Measurements from ENCODE around the gene MRPL10. TPM values are rescaled to one million over a fixed set of nuclear protein-coding genes. Genes with fewer than 3 reads are reported as not detected.

MRPL10 gene
- total RNA-seq, 2 donors from 2014 or later: 25.8 to 34.8 TPM

GRCh38 chr17:47840742-47841487 is 9.6 kb upstream of the MRPL10 start, which contains the start of gene SCRN2:
Gene SCRN2 (minus strand): TSS chr17:47841273. CDS start chr17:47840843, 430 bp downstream.
- Histone ChIP-seq H3K27ac (peak within 1 kb of the TSS in 1 of 2 donors; percentile 39), H3K27me3 (replicated peaks; ENCODE audit: insufficient read depth) (no peaks in the 10 kb centered on the region), H3K9me3 (no peaks in the 10 kb centered on the region), H3K4me3 (peak within 1 kb of the TSS; percentile 96), H3K4me1 (ENCODE audit: control insufficient read depth in 1 of 2, low read depth in 2 of 2) (peaks cover 4 to 20% of the 10 kb centered on the region in 2 donors), H3K36me3 (no peaks in the 10 kb centered on the region)
- peak; percentile 98 for TF ChIP-seq CTCF (IDR thresholded peaks at IDR 0.05)
- ATAC-seq (ENCODE audit: insufficient number of reproducible peaks, low FRiP score, low read depth) (peak; percentile 56), DNase-seq (ENCODE audit: low spot score) (peak; percentile 49)

GRCh38 chr17:47840001-47840741 is 8.8 kb upstream of the MRPL10 start:
- Histone ChIP-seq H3K36me3 (no peaks in the 10 kb centered on the region), H3K4me1 (ENCODE audit: control insufficient read depth in 1 of 2, low read depth in 2 of 2) (peaks cover 4 to 20% of the 10 kb centered on the region in 2 donors), H3K4me3 (peak overlapping the region; percentile 96), H3K27ac (no peak overlapping the region), H3K27me3 (replicated peaks; ENCODE audit: insufficient read depth) (no peaks in the 10 kb centered on the region), H3K9me3 (no peaks in the 10 kb centered on the region)
- ATAC-seq (ENCODE audit: insufficient number of reproducible peaks, low FRiP score, low read depth): no peak
- no peak for DNase-seq (ENCODE audit: low spot score)
- no peak for TF ChIP-seq CTCF (IDR thresholded peaks at IDR 0.05)

GRCh38 chr17:47839071-47839470 is 7.7 kb upstream of the MRPL10 start:
- Histone ChIP-seq H3K4me1 (ENCODE audit: control insufficient read depth in 1 of 2, low read depth in 2 of 2) (peaks cover 4 to 20% of the 10 kb centered on the region in 2 donors), H3K9me3 (no peaks in the 10 kb centered on the region), H3K4me3 (no peak overlapping the region), H3K27ac (no peak overlapping the region), H3K36me3 (no peaks in the 10 kb centered on the region), H3K27me3 (replicated peaks; ENCODE audit: insufficient read depth) (no peaks in the 10 kb centered on the region)
- no peak for DNase-seq (ENCODE audit: low spot score)
- ATAC-seq (ENCODE audit: insufficient number of reproducible peaks, low FRiP score, low read depth): no peak
- no peak for TF ChIP-seq CTCF (IDR thresholded peaks at IDR 0.05)

- no peaks in the 10 kb centered on the region for H3K9me3 ChIP-seq
- no peak overlapping the region for H3K4me3 ChIP-seq
- H3K27me3 ChIP-seq (replicated peaks; ENCODE audit: insufficient read depth): no peaks in the 10 kb centered on the region
- no peak for TF ChIP-seq CTCF (IDR thresholded peaks at IDR 0.05)
- DNase-seq (ENCODE audit: low spot score): no peak
- H3K4me1 ChIP-seq (ENCODE audit: control insufficient read depth in 1 of 2, low read depth in 2 of 2): peaks cover 4 to 20% of the 10 kb centered on the region in 2 donors
- no peak for ATAC-seq (ENCODE audit: insufficient number of reproducible peaks, low FRiP score, low read depth)
- no peaks in the 10 kb centered on the region for H3K36me3 ChIP-seq
- no peak overlapping the region for H3K27ac ChIP-seq
Measured at GRCh38 chr17:47838636-47839035, 7.3 kb upstream of the MRPL10 start.

- no peaks in the 10 kb centered on the region for H3K9me3 ChIP-seq
- TF ChIP-seq CTCF (IDR thresholded peaks at IDR 0.05): no peak
- no peak overlapping the region for H3K27ac ChIP-seq
- no peaks in the 10 kb centered on the region for H3K27me3 ChIP-seq (replicated peaks; ENCODE audit: insufficient read depth)
- no peaks in the 10 kb centered on the region for H3K36me3 ChIP-seq
- DNase-seq (ENCODE audit: low spot score): no peak
- H3K4me1 ChIP-seq (ENCODE audit: control insufficient read depth in 1 of 2, low read depth in 2 of 2): peaks cover 4 to 16% of the 10 kb centered on the region in 2 donors
- no peak for ATAC-seq (ENCODE audit: insufficient number of reproducible peaks, low FRiP score, low read depth)
- H3K4me3 ChIP-seq: no peak overlapping the region
Measured at GRCh38 chr17:47837401-47838039, 6.2 kb upstream of the MRPL10 start.

Data from thoracic aorta (tissue), 2 donors.